Measurements from ENCODE around the gene TTC39B.

TTC39B gene

GRCh38 chr9:15225564-15226126 lies 81.4 kb downstream of the TTC39B start:
- DNase-seq (ENCODE audit: low read depth), result no peak

- DNase-seq (ENCODE audit: low read depth), result no peak
Measured at GRCh38 chr9:15222313-15222712, 84.7 kb downstream of the TTC39B start.

- DNase-seq (ENCODE audit: low read depth), result no peak
Measured at GRCh38 chr9:15221746-15222145, 85.3 kb downstream of the TTC39B start.

DNA sequence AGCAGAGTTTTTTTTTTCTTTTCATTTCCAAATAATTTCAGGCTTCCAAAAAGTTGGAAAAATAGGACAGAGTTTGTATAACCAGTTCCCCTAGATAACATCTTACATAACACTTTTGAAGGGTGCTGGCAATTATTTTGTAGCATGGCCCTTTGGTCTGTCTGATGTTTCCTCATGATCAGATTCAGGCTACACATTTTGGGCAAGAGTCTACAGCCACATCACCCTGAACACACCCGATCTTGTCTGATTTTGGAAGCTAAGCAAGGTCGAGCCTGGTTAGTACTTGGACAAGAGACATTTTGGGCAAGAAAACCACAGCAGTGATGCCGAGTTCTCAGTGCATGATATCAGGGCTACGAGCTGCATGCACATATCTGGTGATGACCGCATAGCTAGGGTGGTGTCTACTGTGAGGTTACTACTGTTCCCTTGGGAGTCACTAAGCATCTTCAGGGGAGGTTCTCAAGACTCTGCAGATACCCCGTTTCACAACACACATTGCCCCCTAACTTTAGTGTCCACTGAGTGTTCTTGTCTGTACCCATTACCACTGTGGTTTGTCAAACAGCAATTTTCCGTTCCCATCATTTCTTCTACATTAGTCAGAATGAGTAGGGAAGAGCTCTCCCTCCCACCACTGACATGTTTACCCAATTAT lies 86.2 kb downstream of the TTC39B start:
- no peak for DNase-seq (ENCODE audit: low read depth)

GRCh38 chr9:15219546-15219945 lies 87.5 kb downstream of the TTC39B start:
- no peak for DNase-seq (ENCODE audit: low read depth)

DNA sequence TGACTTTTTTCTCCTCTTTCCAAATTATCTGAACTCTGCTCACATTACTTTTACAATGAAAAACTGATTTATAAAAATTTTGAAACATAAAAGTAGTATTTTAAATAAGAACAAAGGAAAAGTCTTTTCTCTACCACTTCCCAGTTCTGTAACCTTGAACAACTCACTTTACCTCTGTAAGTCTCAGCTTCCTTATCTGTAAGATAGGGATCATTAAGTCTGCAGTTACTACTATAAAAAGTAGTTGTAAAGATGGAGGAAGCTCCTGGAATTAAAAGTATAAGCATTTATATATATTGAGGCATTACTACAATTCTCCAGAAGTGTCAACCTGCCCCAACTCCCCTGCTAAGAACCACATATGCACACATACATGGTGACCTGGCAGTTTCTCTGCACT lies 88.0 kb downstream of the TTC39B start:
- no peak for DNase-seq (ENCODE audit: low read depth)

DNA sequence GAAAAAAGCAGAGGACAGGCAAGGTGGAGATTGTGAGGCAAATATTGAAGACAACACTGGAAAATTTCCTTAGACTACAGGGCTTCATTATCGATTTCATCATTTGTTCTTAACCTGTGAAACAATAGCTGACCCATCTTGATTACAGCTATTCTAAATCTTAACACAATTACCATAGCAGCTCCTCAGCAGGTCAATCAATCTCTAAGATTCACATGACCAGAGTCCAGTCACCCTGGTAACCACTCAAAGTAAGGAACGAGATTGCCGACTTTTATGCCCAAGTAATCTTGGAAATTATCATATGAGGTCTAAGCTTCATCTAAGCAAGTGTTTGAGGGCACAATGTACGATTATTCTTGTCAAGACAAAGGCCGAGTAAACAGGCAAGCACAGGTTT lies 93.8 kb downstream of the TTC39B start:
- DNase-seq (ENCODE audit: low read depth), result no peak

GRCh38 chr9:15211815-15212495 lies 95.1 kb downstream of the TTC39B start:
- DNase-seq (ENCODE audit: low read depth), result no peak

DNA sequence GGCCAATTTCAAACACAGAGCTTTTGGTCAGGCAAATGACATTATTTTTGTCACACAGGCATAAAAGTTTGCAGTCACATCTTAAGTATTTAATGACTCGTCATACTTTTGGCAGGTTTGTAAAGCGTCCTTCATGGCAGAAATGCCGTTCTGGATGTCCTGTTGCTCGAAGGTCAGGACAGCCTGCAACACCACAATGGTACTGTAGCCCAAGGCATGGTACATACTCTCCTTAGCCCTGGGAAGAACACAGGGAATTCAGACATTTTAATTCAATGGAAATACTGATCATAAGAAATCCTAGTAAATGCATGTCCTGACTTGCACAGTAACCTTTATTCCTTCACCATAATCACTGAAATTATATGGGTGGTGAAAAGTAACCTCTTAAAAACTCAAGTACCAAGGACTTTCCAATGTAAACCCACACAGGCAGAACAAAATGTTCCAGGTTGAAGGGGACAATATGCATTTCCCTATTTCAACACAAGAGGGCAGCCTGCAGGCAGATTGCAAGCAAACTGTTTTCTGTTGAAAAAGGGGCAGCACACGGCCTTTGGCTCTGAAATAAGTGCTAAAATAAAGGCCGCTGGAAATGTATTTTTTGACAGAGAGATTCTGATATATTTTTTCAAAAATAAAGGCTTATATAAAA lies 95.7 kb downstream of the TTC39B start:
- DNase-seq (ENCODE audit: low read depth), result peak; percentile 60

DNA sequence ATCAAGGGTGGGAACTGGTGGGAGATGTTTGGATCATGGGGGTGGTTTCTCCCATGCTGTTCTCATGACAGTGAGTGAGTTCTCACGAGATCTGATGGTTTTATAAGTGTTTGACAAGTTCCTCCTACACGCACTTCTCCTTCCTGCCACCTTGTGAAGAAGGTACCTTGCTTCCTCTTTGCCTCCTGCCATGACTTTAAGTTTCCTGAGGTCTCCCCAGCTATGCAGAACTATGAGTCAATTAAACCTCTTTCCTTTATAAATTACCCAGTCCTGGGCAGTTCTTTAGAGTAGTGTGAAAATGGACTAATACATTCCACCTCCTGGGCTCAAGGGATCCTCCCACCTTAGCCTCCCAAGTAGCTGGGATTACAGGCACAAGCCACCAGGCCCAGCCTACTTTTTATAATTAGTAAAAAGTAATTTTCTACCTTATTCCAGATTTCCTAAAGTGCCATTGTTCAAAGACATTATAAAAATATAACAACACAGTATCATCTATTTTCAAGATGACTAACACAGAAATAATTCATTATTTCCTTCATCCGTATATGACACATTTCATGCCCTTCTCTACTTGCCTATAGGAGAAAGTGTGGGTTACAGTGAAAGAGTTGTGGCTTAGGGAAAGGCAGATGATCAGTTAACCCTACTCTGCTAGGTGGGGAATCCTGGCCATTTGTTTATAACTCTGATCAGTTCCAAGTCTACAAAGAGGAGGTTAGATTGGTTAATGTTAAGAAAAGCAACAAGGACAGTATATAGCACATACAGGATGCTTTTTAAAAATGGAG lies 99.9 kb downstream of the TTC39B start:
- no peak for DNase-seq (ENCODE audit: low read depth)

DNA sequence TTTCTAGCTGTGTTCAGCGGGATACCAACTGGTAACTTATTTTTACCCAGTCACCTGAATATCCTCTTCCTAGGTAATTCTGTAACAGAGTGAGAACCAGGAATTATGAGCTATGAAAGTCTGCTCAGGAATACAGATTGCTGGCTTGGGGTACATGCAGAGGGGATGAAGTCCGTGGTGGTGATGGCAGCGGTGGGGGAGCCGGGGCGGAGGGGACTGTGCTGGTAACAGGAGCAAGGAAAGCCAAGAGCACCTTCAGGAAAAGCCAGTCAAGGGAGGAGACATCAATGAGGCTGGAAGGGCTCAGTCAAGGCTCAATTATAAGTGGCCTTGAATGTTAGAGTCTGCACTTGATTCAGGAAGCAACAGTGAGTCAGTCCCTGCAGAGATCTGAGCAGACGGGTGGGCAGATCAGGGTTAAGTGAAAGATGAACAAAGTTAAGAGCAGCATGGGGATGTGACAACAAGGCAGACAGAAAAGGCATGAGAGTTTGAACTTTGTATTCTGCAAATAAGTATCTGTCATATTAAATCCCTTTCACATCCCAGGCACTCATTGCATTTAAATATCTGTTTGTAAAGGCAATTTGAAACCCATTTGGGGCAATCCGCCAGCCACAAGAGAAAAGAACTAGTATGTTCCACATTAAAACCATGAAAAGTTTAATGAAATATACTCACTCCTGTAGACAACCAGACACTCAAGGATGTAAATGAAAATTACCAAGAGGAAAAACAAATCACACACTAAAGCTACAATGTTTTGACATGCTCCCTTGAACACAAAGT lies 101.2 kb downstream of the TTC39B start:
- DNase-seq (ENCODE audit: low read depth), result no peak

DNA sequence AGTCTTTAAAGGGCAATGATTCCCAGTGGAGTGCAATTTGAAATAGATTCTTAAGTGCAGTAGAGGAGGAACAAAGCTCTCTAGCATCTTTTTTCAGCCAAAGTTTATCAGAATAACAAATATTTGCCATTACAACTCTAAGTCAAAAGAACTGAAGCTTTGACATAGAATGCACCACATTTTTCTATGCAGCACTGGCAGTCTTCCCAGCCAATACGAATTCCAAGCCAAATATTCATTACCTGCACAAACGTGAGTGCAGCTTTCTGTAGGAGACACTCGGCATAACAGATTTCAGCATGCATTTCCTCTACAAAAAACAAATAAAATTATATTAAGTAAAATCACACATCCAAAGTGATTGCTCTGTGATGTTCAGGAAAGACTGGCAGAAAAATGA lies 103.4 kb downstream of the TTC39B start:
- no peak for DNase-seq (ENCODE audit: low read depth)

DNA sequence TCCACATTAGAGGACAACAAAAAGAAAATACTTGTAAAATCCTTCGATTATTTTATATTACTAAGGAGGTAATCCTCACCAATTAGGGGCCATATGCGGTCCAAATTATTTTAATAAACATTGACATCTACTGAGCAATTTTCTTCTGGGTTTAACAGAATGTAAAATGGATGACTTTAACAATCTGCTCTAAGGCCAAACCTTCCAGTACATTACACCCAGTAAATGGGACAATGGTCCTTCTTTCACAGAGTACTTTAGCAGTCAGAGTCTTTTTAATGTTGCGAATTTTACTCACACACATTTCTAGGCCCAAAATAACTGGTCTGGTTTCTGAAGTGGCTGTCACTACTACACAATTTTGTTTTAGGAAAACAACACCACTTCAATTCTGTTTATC lies 106.9 kb downstream of the TTC39B start:
- DNase-seq (ENCODE audit: low read depth), result no peak

DNA sequence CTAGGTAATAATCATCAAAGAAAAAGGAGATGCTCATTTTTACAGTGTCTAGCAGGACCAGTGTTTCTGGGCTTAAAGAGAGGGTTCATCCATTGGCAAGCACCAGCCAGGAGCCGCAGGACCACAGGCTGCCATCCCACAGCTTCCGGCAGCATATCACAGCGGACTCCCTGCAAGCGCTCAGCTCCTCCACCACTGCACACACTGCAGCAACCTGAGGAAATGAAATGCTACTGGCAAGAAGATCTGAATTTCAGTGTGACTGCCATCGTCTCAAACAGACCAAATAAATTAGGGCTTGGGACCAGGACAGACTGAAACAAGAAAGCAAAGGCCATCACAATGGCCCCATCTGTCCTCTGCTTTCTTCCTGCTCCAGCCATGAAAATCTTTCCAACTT lies 114.2 kb downstream of the TTC39B start:
- no peak for DNase-seq (ENCODE audit: low read depth)

- no peak for DNase-seq (ENCODE audit: low read depth)
Measured at GRCh38 chr9:15191378-15191777, 115.6 kb downstream of the TTC39B start.

GRCh38 chr9:15189481-15189880 lies 117.5 kb downstream of the TTC39B start:
- DNase-seq (ENCODE audit: low read depth), result no peak

DNA sequence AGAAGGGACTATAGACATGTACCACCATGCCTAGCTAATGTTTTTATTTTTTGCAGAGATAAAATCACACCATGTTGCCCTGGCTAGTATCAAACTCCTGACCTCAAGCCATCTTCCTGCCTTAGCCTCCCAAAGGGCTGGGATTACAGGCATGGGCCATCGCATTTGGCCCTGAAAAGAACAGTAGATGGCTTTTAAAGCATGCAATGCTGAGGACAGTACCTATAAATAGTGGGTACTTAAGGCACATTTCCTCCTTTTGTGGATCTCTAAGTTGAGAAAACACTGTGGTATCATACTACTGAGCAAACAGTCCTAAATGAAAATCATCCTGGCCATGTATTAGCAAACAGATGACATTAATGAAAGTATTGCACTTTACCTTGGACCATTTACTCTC lies 119.4 kb downstream of the TTC39B start:
- DNase-seq (ENCODE audit: low read depth), result no peak

DNA sequence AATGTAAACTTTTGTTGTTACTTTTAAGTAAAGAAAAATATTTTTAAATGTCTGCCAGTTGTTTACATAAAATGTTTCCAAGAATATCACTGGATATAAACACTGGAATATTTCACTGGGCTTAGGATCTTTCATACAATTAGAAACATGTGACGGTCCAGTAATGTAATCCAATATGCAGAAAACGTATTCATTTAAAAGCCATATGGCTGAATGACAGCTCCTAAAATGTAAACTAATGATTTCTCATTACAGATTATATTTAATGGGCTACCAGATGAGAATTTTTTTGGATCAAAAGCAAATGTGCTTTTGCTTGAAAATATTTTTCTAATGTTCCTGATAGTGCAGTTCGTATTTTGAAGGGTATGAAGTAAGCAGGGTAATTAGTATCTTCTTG lies 124.3 kb downstream of the TTC39B start:
- no peak for DNase-seq (ENCODE audit: low read depth)

- DNase-seq (ENCODE audit: low read depth), result no peak
Measured at GRCh38 chr9:15182101-15182551, 124.9 kb downstream of the TTC39B start.

DNA sequence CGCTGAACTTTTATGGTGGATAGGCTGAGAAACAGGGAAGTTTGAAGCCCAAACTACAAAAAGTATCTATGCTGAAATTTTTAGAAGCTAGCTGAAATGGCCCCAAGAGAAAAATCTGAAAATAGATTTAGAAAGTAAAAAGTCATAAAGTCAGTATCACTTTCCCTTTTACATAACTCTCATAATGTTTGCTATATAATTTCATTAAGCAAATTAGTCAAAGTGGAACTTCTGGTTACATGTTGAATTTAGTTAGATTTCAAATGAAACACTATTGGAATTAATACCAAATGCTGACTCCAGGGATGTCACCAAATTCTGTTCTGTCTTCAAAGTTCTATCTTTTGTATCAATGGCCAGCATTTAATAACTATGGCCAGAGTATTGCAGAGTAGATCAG lies 126.9 kb downstream of the TTC39B start:
- no peak for DNase-seq (ENCODE audit: low read depth)

- DNase-seq (ENCODE audit: low read depth), result no peak
Measured at GRCh38 chr9:15178631-15179030, 128.4 kb downstream of the TTC39B start.

All from activated T-cell treated with anti-CD3 and anti-CD28 coated beads for 24 hours (primary cell).